NCI-H69 (cell line): ENCODE results near the gene YBX1.

Experiments
- DNase-seq: peaks from one replicate; lab custom pipeline; 2025; lab: John Stamatoyannopoulos, UW

Gene YBX1

DNA sequence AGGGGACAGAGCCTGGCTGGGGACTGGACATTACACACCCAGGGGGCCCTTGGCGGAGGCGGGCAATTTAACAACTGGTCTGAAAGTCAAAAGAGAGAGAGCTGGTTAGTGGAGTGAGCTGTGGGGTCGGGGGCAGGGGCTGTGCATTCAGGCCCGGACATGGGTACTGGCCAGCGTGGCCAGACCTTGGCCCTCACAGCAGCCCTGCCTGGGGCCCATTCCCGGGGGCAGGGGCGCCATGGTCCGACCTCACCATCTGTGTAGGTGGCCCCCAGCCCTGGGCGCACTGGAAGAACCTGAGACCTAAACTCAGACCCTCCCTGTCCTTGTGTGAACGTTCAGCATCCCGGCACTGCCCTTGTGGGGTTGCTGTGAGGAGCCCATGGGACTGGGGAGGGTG lies 52.8 kb downstream of the YBX1 start:
- DNase-seq = no peak

DNA sequence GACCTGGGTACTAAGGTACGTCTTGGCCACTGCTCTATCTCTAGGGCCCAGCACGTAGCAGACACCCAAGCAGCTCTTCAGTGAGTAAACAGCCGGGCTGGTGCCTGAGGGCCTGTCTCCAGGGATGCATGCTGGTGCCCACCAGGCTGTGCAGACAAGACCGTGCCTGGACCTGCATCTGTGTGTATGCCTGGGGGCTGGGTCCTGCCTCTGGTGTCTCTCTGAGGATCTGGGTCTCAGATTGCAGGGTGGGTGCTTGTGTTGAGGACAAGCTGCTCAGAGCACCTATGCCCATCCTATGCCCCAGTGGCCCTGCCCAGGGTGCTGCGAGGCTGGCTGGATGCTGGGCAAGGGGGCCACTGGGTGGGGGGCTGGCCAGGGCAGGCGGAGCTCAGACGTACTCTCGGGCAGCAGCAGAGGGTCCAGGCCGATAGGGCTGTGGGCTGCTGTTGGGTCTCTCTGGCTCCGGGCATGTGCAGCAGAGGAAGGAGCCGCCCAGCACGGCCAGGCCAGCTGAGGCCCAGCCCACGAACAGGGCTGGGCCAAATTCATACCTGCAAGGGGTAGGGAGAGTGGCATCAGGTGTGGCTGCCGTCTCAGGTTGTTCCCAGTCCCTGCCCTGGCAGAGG lies 53.4 kb downstream of the YBX1 start:
- DNase-seq = peak; percentile 69

DNA sequence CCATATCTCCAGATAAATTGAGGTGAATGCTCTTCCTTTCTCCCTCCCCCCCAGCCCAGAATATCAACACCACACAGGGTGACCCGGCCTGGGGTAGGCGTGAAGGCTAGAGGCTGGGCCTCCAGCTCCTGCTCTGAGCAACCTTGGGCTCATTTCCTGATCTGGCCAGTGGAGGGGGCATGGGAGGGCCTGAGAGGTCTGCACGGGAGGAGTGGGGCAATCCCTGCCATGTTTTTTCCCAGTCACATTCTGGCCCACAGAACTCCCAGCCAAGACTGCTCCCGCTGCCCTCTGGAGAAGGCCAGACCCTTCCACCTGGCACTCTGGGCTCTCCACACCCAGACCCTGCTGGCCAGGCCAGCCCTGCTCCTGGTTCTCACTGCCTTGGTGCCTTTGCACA lies 53.9 kb downstream of the YBX1 start:
- DNase-seq = peak; percentile 23

DNA sequence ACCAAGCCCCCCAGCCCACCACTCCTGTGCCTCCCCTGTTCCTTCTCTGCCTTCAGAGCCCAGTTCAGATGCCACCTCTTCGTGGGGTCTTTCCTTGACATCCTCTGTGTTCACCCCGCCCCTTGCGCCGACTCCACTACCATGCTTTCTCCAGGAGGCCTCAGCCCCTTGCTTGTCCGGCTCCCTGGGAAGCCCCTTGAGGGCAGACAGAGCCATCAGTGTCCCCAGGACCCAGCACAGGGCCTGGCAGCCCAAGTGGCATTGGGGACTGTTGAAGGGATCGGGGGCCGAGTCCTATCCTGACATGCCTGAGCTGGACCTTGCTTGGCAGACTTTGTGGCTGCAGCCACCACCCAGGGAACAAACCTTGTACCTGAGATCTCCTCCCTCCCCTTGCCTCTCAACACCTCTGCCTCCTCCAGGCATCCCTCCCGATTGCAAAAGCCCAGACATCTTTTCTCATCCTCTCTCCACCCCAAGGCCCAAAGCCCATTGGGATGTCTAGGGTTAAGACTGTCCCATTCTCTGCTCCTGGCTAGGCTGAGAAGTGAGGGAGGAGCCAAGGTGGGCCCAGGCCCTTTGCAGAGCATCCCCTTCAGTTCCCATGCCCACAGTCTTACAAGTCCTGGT lies 54.5 kb downstream of the YBX1 start:
- DNase-seq = no peak

DNA sequence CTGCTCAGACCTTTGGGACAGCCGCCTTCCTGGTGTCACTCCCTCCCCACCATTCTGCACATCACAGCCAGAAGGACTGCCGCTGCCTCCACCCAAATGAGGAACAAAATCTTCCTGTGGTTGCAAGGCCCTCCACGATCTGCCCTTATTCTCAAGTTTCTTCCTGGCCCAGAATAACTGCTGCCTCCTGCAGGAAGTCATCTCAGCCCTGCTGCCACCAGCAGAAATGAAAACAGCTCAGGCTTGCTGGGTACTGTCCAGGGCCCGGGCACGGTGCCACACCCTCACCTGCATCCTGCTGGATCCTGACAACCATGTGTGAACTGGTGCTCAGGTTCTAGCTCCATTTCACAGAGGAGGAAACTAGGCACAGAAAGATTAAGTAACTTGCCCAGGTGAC lies 55.0 kb downstream of the YBX1 start:
- DNase-seq = peak; percentile 30

DNA sequence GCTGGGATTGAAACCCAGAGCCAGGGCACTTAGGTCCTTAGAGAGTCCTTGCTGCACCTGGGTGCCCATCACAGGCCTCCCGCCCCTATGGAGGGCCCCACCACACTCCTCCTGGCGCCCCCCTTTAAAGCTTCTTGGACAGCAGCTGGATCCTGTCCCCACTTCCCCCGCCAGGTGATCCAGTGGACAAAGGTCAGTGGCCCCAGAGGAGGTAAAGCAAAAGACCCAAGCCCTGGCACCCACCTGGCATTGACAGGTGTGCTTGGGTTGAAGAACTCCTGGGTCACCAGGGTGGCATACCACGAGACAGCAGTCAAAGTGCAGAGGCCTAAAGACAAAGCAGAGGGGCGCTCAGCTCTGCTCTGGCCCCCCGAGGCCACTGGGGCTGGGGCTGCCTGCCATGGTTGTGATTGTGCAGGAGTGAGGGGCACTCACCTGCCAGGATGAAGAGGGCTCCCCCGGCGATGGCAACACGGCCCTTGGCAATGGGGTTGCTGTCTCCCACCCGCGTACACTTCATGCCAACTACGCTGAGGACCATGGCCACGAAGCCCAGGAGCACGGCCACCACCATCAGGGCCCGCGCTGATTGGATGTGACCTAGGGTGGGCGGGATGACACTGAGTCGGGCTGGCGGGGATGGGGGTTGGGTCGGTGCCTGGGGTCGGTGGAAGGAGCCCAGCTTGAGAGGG lies 55.9 kb downstream of the YBX1 start:
- DNase-seq = no peak

DNA sequence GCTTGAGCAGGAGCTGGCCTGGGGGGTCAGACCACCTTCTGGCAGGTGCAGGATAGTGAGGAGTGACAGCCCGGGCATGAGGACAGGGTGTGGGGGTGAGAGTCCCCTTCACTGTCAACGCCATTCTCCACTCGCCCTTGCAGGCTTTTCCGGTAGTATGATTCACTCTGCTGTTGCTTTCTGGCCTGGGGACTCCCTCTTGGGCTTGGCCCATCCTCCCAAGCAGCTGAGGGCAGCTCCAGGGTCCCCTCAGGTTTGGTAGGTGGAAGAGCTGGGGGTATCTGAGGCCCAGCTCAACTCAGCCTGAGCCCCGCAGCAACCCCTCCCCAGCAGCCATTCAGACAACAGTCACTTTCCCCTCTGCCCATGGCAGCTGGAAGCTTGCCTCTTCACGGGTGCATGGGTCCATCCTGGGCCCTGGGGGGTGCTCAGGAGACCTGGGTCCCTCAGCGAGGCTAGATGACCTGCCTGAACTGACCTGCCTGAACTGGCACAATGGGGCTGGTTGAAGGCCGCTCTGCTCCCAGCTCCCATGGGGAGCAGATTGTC lies 56.5 kb downstream of the YBX1 start:
- DNase-seq = no peak

DNA sequence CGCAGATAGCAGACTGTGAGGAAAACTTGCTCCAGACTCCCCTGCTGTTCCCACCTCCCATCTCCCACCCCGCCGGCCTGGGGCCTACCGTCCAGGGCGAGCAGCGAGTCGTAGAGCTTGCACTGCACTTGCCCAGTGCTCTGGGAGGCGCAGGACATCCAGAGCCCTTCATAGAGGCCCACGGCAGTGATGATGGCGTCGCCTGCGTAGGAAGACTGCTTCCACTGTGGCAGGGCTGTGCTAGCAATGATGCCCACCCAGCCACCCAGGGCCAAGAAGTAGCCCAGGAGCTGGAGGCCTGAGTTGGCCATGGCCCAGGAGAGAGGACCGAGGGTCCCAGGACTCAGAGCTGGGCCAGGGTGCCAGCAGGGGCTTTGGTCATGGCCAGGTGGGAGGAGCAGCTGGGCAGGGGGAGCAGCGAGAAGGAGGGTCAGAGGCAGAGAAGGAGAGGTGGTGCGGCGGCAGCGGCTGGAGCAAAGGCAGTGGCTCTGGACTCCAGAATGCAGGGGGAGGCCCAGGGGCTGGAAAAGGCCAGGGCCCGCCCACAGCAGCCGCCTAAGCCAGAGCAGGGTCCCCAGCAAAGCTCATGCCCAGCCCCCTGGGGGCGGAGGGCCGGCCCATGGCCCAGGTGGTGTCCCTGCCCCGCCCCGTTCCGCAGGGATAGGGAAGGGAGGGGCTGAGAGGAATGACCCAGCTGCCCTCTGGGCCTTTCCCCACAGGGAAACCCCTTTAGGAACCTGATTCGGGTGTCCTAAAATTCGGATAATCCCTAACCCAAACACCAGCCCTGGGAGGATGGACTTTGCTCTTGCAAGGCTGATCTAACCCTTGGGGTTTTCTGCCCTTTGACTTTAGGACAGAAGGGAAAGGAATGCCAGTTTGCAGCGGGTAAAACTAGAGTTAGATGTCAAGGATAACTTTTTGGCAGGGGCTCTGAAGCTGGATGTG lies 57.8 kb downstream of the YBX1 start, which contains the start of gene CLDN19:
TSS of gene CLDN19 (minus strand) at position 484 of the 948 bp plus-strand sequence. CDS start at position 311, 173 bp downstream.
- no peak for DNase-seq

DNA sequence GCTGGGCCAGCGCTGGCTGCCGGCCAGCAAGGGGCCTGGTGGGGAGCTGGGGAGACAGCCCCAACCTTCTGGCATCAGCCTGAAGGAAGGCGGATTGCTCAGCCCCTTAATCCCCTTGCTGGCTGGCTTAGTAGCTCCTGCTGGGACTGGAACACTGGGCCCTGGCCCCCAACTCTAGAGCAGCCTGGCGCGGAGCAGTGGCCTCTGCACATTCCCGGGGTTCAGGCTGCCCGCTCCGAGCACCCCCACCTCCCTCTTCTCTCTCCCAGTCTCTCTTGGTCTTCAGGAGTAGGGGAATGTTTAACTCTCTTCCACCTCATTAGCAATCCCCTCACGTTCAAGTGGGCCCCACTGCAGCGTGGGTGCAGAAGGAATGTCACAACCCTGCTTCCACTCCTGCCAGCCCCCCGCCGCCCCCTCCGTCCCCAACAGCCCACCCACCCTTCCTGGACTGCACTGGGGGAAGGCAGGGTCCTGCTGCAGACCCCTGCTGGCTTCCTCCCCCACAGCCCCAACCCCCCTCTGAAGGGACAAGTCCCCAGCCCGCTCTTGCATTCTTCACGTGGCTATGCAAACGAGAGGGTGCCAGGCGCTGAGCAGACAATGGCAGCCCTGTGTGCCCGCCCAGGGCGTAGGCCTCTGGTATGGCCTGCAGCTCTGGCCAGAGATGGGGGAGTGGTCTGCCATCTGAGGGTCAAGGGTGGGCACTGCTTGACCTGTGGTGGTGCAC lies 58.8 kb downstream of the YBX1 start:
- no peak for DNase-seq

DNA sequence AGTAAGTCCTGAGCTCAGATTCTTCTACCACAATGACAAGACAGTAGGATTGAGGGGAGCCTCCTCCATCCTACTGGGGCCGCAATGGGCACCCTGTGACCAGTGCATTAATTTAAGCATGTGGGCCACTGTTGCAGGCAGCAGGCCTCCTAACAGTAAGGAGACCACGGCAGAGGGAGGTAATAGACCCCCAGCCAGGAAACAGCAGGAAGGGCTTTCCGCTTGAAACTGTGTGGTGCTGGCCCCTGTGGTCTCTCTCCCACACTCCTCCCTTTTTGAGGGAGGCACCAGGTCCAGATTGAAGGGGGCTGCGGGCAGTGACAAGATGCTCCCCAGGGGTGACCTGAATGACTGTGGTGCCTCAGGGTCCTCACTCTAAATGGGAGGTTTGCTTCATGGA lies 59.5 kb downstream of the YBX1 start:
- DNase-seq = no peak

DNA sequence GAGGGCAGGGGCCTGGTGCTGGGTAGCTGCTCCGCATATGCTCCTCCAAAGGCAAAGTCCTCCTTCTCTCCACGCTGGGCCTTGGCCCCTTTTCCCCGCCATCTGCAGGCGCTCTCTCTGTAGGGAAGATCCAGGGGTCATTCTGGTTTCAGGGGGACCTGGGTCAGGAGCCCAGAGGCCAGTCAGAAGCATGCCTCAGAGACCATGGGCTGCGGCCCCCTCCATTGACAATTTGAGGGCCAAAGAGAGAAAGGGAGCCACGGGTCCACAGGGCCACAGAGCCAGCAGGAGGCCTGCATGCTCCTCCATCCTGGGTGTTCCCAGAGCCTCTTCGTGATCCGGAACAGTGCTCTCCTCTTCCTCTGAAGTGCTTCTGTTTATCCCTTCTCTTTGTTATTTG lies 59.9 kb downstream of the YBX1 start:
- no peak for DNase-seq

DNA sequence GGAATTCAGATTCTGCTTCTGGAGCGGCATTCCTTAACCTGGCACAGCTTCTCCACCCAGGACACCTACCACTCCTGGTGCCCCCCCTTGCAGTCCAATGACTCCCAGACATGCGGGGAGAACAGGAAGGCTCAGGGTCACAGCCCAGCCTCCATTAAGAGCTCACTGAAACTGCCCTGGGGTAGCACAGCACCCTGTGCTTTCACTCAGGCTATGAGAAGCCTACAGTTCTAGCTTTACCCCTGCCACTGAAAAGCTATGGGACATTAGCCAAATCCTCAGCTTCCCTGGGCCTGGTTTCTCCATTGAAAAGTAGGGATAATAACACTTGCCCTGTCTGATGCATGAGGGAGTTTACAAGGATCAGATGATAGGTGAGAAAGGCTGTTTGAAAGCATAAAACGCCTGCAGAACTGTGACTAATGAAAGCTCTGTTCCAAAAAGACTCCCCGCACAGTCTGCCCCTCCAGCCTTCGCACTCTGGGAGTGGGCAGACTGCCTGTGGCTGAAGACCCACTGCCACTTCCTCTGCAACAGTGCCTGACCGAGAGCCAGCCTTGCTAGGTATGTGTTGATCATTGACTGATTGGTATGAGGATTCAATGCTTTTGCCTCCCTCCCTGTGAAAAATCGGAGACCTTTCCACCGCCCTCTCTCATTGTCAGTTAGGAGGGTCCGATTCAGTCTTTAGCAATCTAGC lies 60.5 kb downstream of the YBX1 start:
- DNase-seq = peak; percentile 40

DNA sequence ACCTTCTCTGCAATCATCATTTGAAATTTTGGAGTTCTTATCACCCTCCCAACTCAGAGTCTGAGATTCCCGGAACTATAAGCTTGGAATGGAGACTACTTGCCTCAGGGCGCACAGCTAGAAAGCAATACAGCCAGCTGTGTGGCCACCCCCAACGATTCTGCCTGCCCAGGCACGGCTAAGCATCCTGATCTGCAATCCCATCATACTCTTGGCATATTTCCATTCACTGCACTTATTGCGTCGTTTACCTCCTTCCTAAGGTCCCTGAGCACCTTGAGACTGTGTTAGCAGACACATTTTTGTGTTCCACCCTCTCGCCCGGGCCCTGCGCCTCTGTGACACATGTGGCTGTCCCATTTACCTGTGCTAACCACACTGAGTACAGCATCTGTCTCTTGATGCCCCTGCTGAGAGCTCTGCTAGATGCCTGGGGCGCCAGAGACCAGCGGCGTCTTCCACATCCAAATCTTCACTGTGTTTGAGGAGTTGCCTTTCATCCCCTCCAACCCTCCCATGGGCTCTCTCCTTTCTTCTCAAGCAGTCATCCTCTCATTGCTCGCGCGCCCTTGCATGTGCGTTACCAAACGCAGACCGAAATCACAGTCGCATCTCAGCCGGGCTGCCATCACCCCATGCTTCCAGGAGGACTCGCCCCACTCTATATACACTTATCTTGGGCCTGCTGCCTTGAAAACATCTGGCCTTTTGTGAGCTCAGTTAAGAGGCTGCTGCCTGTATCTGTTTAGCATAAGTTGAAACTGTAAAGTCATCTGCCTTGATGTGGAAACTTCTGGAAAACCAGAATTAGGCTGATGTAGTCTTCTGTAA lies 61.3 kb downstream of the YBX1 start:
- DNase-seq = peak; percentile 76

DNA sequence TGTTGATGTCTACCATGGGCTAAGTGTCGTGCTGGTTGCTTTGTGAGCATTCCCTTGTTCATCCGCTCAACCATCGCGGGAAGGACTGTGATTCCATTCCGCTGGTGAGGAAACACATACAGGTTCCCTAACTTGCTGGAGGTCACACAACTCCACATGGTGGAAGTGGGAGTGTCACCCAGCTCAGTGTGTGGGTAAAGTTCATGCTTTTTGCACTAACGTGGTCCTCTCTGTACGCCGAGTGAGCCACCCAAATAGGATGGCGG lies 61.9 kb downstream of the YBX1 start:
- DNase-seq = no peak

DNA sequence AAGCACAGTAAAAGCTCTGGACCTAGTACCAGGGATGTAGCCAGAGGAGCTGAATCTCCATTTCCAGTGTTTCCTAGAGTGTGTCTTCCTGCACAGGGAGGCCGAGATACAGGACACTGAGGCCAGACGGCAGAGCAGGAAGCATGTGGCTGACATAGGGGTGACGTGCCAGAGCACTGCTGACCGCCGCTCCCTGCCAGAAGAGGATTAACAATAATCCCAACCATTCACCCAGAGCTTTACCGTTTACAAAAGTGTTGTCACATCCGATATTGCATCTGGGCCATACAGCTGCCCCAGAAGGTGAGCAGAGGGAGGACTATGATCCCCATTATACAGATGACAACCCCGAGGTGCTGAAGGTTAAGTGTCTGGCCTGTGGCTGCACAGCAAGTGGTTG lies 63.6 kb downstream of the YBX1 start:
- DNase-seq = no peak

DNA sequence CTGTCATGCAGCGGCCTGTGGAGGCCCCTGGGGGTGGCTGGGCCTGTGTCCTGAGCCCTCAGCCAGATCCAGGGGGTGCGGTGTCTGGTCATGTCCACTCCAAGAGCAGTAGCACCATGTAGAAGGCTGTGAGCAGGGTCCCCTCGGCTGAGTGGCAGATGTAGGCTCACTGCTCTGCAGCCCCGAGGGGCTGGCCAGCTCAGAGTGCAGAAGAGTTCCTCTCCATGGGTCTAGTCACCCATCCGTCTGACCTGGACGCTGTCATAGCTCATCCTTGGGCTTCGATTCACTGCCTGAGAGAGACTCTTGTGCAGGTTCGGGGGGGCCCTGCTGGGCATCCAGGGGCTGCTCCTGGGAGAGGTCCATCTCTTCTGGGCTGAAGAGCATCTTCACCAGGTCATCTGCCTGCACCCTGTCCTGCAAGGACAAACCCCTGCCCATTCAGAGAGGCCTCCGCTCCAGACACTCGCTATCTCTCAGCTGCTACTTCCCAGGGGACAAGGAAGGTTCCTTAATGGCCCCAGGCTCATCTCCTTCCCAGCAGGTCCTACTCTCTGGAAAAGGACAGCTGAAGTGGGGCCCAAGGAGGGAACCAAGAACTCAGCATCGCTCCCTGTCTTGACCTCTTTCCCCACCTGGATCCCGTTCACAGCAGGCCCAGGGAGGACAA lies 64.4 kb downstream of the YBX1 start:
- no peak for DNase-seq

DNA sequence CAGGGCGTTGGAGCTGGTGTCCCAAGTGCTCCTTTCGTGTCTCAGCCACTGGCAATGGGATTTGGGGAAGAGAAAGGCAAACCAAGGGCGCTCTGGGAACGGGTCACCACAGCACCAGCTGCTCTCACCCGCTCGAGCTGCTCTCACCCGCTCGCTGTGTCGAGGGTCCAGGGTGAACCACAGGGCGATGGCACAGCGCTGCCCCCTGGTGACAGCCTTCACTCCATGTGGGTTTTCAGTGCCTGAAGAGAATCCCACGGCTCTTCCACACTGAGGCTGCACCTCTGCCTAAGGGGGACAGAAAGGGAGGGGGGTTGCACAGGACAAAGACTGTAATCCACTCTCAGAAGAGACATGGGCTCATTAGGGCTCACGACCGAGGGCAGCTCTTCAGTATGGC lies 64.9 kb downstream of the YBX1 start:
- peak; percentile 21 for DNase-seq

DNA sequence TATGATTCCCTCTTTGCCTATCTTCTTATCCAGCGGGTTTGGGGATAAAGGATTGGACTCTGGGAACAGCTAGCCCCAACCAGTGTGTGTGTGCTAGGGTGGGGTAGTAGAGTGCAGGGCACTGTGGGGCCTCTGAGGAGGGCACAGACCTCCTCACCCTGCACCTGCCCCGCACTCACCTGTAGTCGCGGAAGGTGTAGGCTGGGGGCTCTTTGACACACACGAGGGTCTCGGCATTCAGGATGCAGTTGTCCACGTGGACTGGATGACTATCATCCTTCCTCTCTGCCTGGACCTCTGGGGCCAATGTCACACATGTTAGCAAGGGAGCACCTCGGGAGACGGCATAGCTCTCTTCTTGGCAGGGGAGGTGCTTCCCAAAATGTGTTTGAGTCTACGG lies 65.8 kb downstream of the YBX1 start:
- no peak for DNase-seq
